Left colon (tissue), 2 donors: ENCODE results near the gene NKX2-3. TPM values are rescaled to one million over a fixed set of nuclear protein-coding genes. Genes with fewer than 3 reads are reported as not detected.

ENCODE experiments used
- ATAC-seq: fragments of 200-7000 bp; cut with Tn5 transposase; one replicate; pipeline ENCODE4 v1.9.1; 2020; ENCODE audit warnings: mild to moderate bottlenecking, moderate library complexity
- DNase-seq, 2 donors: peaks; one replicate each; pipeline ENCODE4 v3.0.0-alpha.2; 2020
- intact Hi-C, 2 donors: fragments of 100-400 bp; cut with DNase I in 1 of 2; cut with micrococcal nuclease in 1 of 2; formaldehyde crosslinking; loops; one replicate each; pipeline versions ENCODE4 v1.11.2 to v1.14.0; 2022; cut with DNase I, micrococcal nuclease
- total RNA-seq, 2 donors: library from RNA; stranded (reverse); fragmentation: NEBNext Ultra II Directional; extraction: Animal tissue kit (Norgen Biotek cat#: 25700); gene quantifications; one replicate each; pipeline ENCODE4 v1.2.1, GENCODE V29; 2021
- donor health status: DM: no; HTN: no; CAD: no.
- donor health status: DM: yes; HTN: yes; CAD: no.

The NKX2-3 gene
- total RNA-seq, 2 donors from 2014 or later: 3.4 to 11.7 TPM

DNA sequence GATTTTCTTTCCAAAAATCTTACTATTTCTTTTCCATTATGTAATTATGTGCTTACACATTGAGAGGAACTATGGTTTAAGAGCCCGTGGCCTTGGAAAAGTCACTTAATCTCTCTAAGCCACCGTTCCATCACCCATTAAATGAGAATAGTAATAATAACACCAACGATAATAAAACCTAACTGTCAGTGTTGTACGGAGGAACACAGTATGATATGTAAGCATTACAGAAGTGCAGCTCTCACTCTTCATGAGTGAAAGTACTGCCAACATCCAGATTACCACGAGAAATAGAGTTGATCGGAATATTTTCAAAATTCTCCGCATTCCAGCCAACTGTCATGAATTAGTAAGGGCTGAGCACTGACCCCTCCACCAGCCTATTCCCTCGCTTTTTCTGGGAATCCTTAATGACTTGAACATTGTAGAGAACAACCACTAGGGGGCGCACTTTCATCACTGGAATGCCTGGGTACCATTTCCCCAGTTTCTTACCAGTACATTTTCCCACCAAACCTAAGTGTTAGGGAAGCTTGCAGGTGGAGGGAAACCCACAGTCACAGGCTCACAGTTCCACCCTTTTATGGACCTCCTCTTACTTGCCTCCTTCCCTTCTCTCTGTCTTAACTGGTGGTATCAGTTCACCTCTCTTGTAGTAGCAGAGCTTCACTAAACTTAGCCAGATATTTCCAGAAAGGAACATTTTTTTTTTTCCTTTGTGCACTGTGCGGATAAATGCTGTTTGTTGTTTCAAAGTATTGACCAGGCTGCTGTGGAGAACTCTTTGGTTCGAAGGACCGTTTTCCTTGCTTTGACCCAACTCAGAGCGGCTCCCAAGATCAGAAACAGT is 27.8 kb downstream of the NKX2-3 start:
- DNase-seq (peak in 1 of 2 donors; percentile 53), ATAC-seq (peak; percentile 78)
- intact Hi-C loops: no loop called here

DNA sequence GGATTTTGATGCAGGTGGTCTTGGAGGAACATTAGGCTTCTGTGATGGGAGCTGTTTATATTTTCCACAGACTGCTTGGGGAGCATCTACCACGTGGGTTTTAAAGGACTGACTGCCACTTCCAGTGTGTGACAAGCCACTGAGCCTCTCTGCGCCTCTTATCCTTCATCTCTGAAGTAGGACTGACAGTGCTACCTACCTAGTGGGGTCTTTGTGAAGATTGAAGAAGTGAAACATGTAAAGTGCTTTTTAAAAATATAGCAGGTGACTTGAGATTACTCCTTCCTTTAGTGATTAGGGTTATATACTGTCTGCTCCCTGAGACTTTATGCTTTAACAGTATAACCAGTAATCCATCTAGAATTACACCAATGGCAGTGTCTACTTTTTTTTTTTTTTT is 29.9 kb downstream of the NKX2-3 start:
- intact Hi-C loops: no loop called here
- no peak for DNase-seq
- no peak for ATAC-seq

DNA sequence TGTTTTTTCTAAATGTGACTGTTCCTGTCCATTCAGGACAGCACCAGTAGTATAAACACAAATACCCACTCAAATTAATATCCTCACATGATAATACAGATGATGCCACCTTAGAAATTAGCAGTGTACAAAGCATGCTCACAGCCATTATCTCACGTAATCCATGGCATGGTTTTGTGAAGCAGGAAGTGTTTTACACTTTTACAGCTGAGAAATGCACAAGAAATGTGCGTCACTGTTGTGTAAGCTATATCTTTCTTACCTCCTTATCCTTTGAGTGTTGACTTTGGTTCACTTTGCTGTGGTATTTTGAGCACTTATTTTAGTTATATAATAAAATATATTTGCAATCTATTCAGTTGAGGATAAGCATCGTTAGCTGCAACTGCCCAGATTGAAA is 31.6 kb downstream of the NKX2-3 start:
- peak; percentile 86 for ATAC-seq
- intact Hi-C loops: no loop called here
- DNase-seq: no peak

DNA sequence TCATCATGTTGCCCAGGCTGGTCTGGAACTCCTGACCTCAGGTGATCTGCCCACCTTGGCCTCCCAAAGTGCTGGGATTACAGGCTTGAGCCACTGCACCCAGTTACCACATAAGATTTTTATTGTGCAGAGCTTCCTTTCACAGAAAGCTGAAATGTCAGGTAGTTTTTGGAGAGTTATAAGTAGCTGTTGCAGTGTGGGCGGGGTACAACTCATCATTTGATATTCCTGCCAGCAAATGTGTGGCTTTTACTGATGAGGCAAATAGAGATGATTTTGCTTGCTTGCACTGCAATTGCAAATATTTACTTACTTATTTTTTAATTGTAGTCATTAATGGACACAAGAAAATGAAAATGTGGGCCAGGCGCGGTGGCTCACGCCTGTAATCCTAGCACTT is 32.4 kb downstream of the NKX2-3 start:
- ATAC-seq (no peak), DNase-seq (no peak)
- intact Hi-C loops: no loop called here

DNA sequence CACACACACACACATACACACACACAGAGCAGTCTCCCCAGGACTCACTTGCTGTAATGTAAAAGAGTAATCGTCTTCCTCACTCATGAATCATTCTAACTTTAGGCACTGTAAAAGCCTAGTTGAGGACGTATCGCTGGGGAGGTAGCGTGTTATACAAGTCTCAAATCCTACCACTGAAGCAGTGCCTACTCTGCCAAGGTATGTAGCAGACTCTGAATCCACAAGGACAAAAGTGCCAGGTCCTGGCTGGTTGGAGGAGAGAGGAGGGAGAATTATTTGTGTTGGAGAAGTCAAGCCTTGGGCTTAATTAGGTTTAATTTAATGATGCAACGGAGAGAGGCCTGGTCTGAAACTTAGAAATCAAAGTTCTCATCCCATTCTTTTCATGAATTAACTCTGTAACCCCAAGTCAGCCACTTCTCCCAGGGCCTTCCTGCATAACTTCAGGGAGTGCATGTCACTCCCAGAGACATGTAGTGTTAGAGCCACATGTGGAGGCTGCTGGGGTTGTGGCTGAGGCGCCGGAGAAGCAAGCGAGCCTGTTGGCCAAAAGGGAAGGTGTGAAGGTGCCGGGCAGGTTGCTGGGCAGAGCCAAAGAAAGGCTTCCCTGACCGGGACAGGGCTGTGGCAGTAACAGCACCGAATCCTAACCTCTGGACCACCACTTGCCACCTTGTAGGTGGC is 36.7 kb downstream of the NKX2-3 start:
- intact Hi-C loops: no loop called here
- DNase-seq: no peak
- ATAC-seq: no peak

DNA sequence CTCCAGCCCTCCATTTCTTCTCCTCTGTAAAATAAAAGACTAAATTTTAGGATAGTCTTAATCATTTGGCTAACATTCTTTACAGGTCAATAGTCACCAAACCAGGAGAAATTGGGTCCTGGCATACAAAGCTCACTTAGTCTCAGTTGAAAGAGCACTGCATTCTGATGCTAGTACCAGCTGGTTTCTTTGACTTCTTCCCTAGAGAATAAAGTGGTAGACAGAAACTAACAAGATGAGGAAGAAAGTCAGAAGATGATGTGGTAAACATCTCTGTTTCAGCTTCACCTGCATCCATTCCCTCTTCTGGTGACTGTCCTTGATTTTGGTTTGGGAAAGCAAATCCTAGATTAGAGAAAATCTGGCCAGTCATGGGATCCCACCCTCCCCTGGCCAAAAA is 37.2 kb downstream of the NKX2-3 start:
- ATAC-seq (no peak), DNase-seq (no peak)
- intact Hi-C loops: no loop called here

DNA sequence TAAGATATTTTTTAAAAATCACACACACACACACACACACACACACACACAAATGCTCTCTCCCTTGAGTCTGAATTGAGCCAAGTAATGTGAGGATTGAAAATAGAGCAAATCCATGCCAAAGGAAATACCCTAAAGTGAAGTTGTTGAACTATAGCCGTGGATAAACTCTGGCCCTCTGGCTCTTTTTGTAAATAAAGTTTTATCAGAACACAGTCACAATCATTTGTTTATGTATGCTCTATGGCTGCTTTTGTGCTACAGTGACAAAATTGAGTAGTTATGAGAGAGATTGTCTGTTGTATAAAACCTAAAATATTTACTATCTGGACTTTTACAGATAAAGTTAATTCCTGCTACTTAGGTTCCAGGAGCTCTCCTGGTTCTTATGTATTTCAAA is 39.1 kb downstream of the NKX2-3 start:
- no peak for ATAC-seq
- intact Hi-C loops: no loop called here
- no peak for DNase-seq

DNA sequence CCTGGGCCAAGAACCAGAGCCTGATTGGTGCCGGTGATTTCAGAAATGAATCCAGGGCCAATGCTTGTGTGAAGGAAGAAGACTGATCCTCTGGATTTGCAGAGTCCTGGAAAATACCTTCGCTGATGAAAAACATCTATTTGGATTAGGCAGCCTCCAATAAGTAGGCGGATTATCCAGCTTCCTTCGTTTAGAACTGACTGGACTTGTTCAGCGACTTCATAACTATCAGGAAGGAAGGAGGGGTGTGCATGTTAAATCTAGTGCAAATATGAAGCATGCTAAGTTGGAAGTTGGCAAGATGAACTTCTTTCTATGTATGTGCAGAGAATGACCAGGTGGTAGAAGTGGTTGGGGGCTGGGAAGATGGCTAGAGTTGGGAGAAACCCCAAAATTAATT is 41.0 kb downstream of the NKX2-3 start:
- intact Hi-C loops: no loop called here
- ATAC-seq (no peak), DNase-seq (no peak)

DNA sequence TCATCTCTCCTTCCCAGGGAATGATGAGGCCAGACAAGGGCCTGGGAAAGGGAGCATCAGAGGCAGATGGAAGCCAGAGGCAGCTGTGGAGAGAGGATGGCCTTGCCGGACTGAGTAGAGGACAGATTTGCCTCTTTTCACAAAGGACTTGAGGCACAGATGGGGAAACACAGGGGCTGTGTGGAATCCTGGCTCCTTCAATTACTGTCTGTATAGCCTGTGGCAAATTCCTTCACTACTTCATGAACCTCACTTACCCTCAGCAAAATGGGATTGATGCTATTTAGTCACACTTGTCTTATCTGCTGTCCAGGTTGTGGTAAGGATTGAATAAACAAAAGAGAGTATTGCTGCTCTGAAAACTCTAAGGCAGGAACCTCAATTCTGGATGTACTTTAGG is 47.2 kb downstream of the NKX2-3 start:
- DNase-seq: no peak
- ATAC-seq: no peak
- intact Hi-C loops: no loop called here

DNA sequence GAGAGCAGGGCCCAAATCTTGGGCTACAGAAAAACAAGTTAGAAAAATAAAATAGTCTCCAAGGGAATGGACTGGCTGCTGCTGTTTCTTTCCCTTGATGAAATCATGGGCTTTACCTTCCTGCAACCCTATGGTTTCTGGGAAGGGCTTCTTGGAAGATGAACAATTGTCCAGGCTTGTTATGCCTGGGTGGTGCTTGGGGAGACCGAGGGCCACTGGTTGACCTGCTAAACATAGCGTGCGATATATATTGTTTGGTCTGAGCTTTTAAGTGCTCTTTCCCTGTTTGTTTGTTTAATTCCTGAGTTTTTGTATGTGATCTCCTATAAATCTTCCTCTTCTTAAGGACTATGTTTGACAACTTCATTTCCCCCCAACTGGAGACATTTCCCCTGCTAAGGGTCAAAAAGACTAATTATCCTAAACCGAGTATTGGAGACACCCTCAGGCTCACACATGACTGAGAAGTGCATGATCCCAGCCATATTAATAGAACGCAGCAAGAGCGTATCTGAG is 49.6 kb downstream of the NKX2-3 start:
- ATAC-seq: no peak
- no peak for DNase-seq
- intact Hi-C loops: no loop called here

DNA sequence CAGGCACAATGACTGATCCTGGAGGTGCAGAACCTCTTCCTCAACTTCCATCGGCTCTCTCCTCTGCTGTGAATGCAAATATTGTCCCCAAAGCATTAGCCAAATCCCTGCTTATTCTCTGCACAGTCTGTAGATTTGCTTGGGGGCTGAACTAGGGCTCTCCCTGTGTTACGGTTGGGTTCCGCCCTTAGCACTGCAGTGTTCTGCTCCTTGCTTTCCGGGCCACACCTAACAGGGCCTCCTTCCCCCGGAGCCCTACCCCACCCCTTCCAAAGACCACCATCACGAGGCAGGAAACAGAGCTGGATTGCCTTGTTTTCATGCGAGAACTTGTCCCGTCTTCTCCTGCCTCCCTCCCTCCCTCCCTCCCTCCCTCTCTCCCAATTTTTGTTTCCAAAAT is 50.9 kb downstream of the NKX2-3 start:
- intact Hi-C loops: no loop called here
- no peak for ATAC-seq
- no peak for DNase-seq

Other genes with a start within 250 kb of the NKX2-3 start
- under 1 TPM; 0.24 to 0.36 TPM for gene CNNM1, start 203.6 kb upstream of the NKX2-3 start, total RNA-seq
- 100 to 1,000 TPM in 1 of 2 donors, 10 to 100 TPM in 1; 91.5 to 107 TPM for gene GOT1, start 102.3 kb upstream of the NKX2-3 start, total RNA-seq
- gene SLC25A28, start 87.5 kb downstream of the NKX2-3 start, total RNA-seq: 10 to 100 TPM; 28.8 to 35.7 TPM
- 10 to 100 TPM; 20.2 to 21.5 TPM for gene ENTPD7, start 126.6 kb downstream of the NKX2-3 start, total RNA-seq
- gene COX15, start 199.2 kb downstream of the NKX2-3 start, total RNA-seq: 10 to 100 TPM; 41.4 to 43.5 TPM
- 10 to 100 TPM; 10.1 to 13.7 TPM for gene CUTC, start 199.3 kb downstream of the NKX2-3 start, total RNA-seq
- under 1 TPM; 0.64 to 0.89 TPM for gene ABCC2, start 249.7 kb downstream of the NKX2-3 start, total RNA-seq